ENCODE measurements around the gene IL1RAPL1.
"Not testable (repeated sequence)": the region's sequence is repeated elsewhere in the genome, so short reads cannot be mapped to it uniquely, and the experiment has no call there.

Gene IL1RAPL1

GRCh38 chrX:28628120-28628519, 40.9 kb downstream of the IL1RAPL1 start:
- DNase-seq (ENCODE audit: low read depth), result no peak

- no peak for DNase-seq (ENCODE audit: low read depth)
Observed at GRCh38 chrX:28638775-28639174, 51.5 kb downstream of the IL1RAPL1 start.

GRCh38 chrX:28639451-28639850, 52.2 kb downstream of the IL1RAPL1 start:
- no peak for DNase-seq (ENCODE audit: low read depth)

GRCh38 chrX:28649541-28649940, 62.3 kb downstream of the IL1RAPL1 start:
- no peak for DNase-seq (ENCODE audit: low read depth)

GRCh38 chrX:28651186-28651585, 63.9 kb downstream of the IL1RAPL1 start:
- DNase-seq (ENCODE audit: low read depth), result no peak

DNA sequence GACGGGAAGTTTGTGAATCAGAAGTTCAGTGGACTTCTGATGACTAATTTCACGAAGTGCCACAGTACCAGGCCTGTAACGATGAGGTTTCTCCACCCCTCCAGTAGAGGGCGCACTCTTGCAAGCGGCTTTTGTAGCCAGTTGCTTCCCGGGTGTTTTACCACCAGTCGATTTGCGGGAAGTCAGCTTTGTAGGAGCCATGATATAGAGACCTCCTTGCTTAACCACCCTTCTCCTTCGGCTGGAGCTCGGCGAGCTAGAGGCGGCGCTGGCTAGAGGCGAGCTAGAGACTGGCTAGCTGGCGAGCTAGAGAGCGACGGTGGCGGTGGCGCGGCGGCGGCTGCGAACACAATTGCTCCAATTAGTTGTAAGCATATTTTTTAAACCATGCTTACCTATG, 72.0 kb downstream of the IL1RAPL1 start:
- DNase-seq (ENCODE audit: low read depth), result no peak

- DNase-seq (ENCODE audit: low read depth), result no peak
Observed at GRCh38 chrX:28665778-28666177, 78.5 kb downstream of the IL1RAPL1 start.

GRCh38 chrX:28668303-28668702, 81.1 kb downstream of the IL1RAPL1 start:
- DNase-seq (ENCODE audit: low read depth), result no peak

DNA sequence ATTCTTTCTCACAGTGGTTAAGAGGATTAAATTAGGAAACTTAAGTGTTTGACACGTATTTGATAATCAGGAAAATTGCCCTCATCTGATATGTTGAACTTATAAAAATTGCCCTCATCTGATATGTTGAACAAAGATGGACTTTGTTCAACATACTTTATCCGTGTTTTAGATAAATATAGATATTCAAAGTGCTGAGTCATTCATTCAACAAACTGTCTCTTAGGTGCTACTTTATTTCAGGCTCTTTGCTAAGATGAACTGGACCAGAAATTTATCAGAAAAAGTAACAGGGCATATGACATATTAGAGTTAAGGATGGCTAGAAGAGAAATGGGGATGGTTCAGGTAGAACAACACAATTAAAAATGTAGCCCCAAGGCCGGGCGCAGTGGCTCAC, 81.7 kb downstream of the IL1RAPL1 start:
- DNase-seq (ENCODE audit: low read depth), result no peak

DNA sequence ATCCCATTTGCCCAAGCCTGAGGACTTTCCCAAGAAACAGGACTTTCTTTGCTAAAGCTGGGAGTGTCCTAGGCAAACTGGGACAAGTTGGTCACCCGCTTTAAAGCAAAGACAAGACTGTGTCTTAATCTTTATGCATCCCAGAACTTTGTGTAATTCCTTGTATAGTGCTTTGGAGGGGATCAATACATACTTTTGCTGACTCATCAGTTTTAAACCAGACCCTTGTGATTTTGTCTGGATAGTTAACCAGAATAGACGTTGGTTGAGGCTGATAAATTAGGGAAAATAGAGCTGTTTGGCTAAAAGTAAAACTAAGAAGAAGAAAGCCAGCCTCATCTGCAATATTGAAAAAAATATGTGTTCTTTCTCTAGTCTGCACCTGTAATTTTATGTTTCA, 82.8 kb downstream of the IL1RAPL1 start:
- no peak for DNase-seq (ENCODE audit: low read depth)

- no peak for DNase-seq (ENCODE audit: low read depth)
Observed at GRCh38 chrX:28675173-28675572, 87.9 kb downstream of the IL1RAPL1 start.

DNA sequence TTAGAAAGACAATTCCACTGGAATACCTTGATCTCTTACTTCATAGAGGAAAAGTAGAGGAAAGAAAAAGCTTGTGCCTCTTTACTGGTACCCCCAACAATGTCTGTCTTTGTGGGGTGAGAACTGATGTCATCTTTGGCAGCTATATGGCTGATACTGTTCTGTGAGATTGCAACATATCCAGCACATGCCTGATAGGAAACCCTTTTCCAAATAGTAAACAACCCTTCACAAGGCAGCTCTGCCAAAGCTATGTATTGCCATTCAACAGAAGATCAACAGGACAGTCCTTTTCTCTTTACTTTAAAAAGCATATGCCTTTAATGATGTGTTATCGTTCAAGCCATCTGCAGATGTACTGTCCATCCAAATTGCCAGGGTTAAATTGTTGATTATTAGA, 105.9 kb downstream of the IL1RAPL1 start:
- no peak for DNase-seq (ENCODE audit: low read depth)

DNA sequence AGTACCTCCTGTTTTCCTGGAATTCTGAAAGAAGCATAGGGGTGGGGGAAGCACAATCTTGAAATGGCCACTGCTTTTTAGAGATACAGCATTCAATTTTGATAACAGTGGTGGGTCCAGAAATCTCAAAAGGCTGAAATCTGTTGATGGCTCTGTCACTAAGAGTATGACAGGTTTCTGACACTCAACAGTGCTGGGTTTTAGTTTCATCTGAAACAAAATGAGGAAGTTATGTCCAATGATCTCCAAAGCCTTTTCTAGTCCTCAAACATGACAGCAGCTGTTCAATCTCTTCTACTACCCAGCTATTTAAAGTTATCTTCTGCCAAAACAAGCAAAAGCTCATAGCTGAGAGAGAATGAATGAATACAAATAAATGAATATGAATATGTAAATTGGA, 110.5 kb downstream of the IL1RAPL1 start:
- no peak for DNase-seq (ENCODE audit: low read depth)

DNA sequence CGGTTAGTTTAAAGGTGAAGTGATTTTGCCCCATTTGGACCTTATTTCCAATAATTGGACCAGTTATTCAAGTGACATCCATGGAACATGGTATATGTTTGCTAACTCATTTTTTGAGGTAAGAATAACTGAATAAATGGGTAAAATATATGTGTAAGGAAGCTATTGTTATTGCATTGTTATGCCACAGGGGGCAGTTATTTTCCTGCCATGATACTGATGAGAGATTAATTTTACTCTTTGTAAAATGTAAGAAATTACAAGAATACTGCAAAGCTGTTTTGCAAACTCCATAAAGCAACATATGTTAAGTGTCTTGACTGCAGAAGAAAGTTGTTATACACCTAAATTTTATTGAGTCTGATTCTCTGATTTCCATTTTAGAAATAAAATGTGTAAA, 114.0 kb downstream of the IL1RAPL1 start:
- DNase-seq (ENCODE audit: low read depth), result no peak

DNA sequence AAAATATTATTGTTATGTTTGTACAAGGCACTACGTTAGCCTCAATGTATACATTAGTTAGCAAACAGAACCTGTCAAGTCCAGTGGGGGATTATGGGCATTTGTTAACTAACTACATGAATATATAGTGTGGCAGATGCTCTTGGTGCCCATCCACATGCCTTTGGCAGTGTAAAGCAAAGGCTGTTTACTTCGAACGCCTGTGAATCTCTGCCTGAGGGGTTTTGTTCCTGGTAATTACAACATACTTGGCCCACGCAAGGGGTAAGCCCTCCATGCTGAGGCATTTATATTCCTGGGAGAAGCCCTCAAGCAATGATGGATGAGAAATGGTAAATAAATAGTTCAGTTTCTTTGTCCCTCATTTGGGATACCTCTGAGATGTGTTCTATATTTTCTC, 119.7 kb downstream of the IL1RAPL1 start:
- DNase-seq (ENCODE audit: low read depth), result no peak

GRCh38 chrX:28709421-28709820, 122.2 kb downstream of the IL1RAPL1 start:
- no peak for DNase-seq (ENCODE audit: low read depth)

- DNase-seq (ENCODE audit: low read depth), result no peak
Observed at GRCh38 chrX:28717864-28718263, 130.6 kb downstream of the IL1RAPL1 start.

- DNase-seq (ENCODE audit: low read depth), result no peak
Observed at GRCh38 chrX:28718450-28718849, 131.2 kb downstream of the IL1RAPL1 start.

DNA sequence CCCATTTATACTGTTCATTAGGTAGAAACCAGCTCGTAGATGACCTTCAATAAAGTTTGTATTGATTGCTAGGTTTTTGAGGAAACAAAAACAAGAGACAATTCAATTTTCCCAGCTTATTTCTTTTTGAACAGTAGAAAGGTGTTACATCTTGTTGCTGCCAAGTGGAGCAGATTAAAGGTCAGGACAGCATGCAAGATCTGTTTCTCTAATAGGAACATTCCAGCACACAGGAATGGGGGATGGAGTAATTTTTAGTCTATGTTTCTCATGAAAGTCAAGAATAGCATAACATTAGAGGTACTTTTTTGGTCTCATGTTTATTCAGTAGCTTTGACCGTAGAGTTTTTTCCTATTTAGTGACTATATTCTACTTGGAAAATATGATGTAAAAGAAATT, 132.4 kb downstream of the IL1RAPL1 start:
- DNase-seq (ENCODE audit: low read depth), result no peak

GRCh38 chrX:28752330-28752729, 165.1 kb downstream of the IL1RAPL1 start:
- DNase-seq (ENCODE audit: low read depth), result no peak

DNA sequence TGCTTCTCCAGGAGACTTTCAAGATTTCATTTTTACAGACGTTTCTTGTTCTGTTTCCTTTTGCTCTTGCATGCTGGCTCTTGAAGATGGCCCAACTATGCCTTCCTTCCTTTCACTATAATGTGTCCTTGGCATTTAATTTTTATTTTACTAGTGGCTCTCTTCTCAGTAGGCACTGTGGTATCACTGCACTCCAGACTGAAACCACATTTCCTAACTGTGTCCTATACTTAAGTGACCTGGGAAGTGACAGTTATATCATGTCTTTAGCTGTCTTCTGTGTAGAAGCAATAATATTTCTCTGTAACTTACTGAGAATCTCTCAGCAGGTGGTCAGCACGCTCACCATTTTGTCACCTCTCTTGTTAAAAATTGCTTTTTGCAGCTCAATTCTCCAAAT, 168.9 kb downstream of the IL1RAPL1 start:
- DNase-seq (ENCODE audit: low read depth), result no peak

- no peak for DNase-seq (ENCODE audit: low read depth)
Observed at GRCh38 chrX:28756647-28757046, 169.4 kb downstream of the IL1RAPL1 start.

GRCh38 chrX:28757290-28757689, 170.0 kb downstream of the IL1RAPL1 start:
- no peak for DNase-seq (ENCODE audit: low read depth)

GRCh38 chrX:28766561-28766960, 179.3 kb downstream of the IL1RAPL1 start:
- not testable (repeated sequence) for DNase-seq (ENCODE audit: low read depth)

GRCh38 chrX:28773807-28774206, 186.6 kb downstream of the IL1RAPL1 start:
- no peak for DNase-seq (ENCODE audit: low read depth)
